BLaER1 (cell line): ENCODE data around the gene ERBB3.
"Not testable (repeated sequence)": the region's sequence is repeated elsewhere in the genome, so short reads cannot be mapped to it uniquely, and the experiment has no call there.

Experiments
- H3K27ac ChIP-seq: shearing (Covaris generic); formaldehyde crosslinking; 2 replicates; pipeline ENCODE4 v1.8.1; 2022
- H3K27me3 ChIP-seq: shearing (Covaris generic); formaldehyde crosslinking; 2 replicates; pipeline ENCODE4 v1.8.1; 2022
- H3K36me3 ChIP-seq: shearing (Covaris generic); formaldehyde crosslinking; 2 replicates; pipeline ENCODE4 v1.8.1; 2022
- H3K4me1 ChIP-seq: shearing (Covaris generic); formaldehyde crosslinking; 2 replicates; pipeline ENCODE4 v1.8.1; 2022
- H3K4me2 ChIP-seq: shearing (Covaris generic); formaldehyde crosslinking; 2 replicates; pipeline ENCODE4 v1.8.1; 2022
- H3K4me3 ChIP-seq: shearing (Covaris generic); formaldehyde crosslinking; 2 replicates; pipeline ENCODE4 v1.8.1; 2022
- H3K9ac ChIP-seq: shearing (Covaris generic); formaldehyde crosslinking; 2 replicates; pipeline ENCODE4 v1.8.1; 2022
- H3K9me3 ChIP-seq: shearing (Covaris generic); formaldehyde crosslinking; 2 replicates; pipeline ENCODE4 v1.8.1; 2022
- H4K20me1 ChIP-seq: shearing (Covaris generic); formaldehyde crosslinking; 2 replicates; pipeline ENCODE4 v1.8.1; 2022
- Cebpa-rat ChIP-seq: shearing (Covaris generic); IDR thresholded peaks from 2 replicates; pipeline ENCODE4 v1.8.1; 2022

Gene ERBB3

DNA sequence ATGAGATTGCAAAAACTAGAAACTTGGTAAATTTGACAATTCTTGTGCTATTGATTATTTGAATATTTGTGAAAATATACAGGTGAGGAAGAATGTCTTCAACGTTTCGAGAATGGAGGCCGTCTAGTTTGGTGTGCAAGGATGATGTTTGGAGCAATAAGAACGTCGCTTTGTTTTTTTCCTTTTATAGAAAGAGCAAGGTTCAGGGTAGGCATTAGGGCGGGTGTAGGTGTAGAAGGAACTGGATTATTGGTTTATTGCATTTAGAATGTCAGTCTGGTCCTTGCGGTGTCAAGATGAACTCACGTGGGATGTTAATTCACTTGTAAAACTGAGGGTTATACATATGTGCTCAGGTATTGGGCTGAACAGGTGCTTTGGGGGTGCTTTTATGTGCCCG, 37.1 kb upstream of the ERBB3 start:
- Histone ChIP-seq H3K27me3 (no peaks in the 10 kb centered on the region), H3K9ac (peak overlapping the region; percentile 98)
- no peak for TF ChIP-seq Cebpa-rat

DNA sequence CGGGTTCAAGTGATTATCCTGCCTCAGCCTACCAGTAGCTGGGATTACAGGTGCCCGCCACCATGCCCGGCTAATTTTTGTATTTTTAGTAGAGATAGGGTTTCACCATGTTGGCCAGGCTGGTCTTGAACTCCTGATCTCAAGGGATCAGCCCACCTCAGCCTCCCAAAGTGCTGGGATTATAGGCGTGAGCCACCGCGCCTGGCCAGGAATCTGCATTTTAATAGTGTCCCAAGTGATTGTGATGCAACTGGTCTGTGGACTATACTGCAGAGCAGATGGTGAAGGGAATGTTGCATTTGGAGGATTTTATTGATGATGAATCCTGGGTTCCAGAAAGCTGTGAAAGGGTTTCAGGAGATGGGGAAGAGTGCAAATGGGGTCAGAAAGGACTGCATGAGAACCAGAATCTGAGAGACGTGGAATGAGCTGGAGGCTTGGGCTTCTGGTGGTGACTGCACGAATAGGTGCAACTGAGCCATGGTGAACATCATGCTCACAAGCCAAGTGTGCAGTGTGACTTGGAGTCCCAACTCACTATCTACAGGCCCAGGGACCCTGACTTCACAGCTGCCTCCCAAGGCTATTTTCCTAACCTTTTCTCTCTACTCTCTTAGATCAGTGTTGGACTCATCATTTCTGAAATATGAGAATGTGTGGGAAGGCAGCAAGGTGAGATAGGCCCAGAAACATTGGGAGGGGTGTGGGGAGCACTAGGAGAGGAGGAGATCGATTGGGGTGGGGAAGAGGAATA, 33.8 kb upstream of the ERBB3 start:
- Histone ChIP-seq H3K27ac (no peak overlapping the region; the same call in 1 of the 2 replicates), H3K4me3 (no peak overlapping the region), H3K4me1 (peaks cover 23% of the 10 kb centered on the region), H4K20me1 (peaks cover 32% of the 10 kb centered on the region), H3K9ac (no peak overlapping the region), H3K9me3 (no peaks in the 10 kb centered on the region), H3K36me3 (peaks cover 43% of the 10 kb centered on the region), H3K27me3 (no peaks in the 10 kb centered on the region), H3K4me2 (no peak overlapping the region)
- no peak for TF ChIP-seq Cebpa-rat

More for the DNA sequence above, 37.1 kb upstream of the ERBB3 start:
- Histone ChIP-seq H3K4me2 (peak overlapping the region; percentile 89), H3K27ac (peak overlapping the region; percentile 100), H4K20me1 (peaks cover 32% of the 10 kb centered on the region), H3K4me3 (peak overlapping the region; percentile 82), H3K36me3 (peaks cover 49% of the 10 kb centered on the region), H3K9me3 (no peaks in the 10 kb centered on the region), H3K4me1 (peaks cover 31% of the 10 kb centered on the region)

DNA sequence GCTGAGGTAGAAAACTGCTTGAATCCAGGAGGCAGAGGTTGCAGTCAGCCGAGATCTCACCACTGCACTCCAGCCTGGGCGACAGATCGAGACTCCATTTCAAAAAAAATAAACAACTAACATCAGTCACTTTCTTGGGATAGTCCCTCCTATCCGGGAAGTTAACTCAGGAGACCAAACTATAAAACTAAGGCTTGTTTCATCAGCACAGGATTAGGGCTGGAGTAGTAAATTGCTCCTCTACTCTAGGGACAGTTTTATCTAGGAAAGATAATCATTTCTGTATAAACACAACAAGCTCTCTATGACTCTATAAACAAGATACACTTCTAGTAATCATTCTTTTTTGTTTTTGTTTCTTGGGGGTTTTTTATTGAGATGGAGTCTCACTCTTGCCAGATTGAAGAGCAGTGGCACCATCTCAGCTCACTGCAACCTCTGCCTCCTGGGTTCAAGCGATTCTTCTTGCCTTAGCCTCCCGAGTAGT, 26.5 kb upstream of the ERBB3 start:
- H3K27ac ChIP-seq, result no peak overlapping the region
- no peak overlapping the region for H3K4me2 ChIP-seq
- no peak overlapping the region for H3K9ac ChIP-seq
- no peak for TF ChIP-seq Cebpa-rat
- no peaks in the 10 kb centered on the region for H3K9me3 ChIP-seq
- H4K20me1 ChIP-seq, result no peaks in the 10 kb centered on the region
- H3K27me3 ChIP-seq, result no peaks in the 10 kb centered on the region
- no peak overlapping the region for H3K4me3 ChIP-seq
- no peaks in the 10 kb centered on the region for H3K4me1 ChIP-seq
- H3K36me3 ChIP-seq, result no peaks in the 10 kb centered on the region

DNA sequence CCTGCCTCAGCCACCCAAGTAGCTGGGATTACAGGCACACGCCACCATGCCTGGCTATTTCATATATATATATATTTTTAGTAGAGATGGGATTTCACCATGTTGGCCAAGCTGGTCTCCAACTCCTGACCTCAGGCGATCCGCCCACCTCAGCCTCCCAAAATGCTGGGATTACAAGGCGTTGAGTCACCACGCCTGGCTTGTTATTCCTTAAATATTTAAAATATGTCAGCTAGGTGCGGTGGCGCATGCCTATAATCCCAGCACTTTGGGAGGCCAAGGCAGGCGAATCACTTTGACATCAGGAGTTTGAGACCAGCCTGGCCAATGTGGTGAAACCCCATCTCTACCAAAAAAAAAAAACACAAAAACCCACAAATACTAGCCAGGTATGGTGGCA, 20.0 kb upstream of the ERBB3 start:
- not testable (repeated sequence) for H3K9me3 ChIP-seq, H3K4me1 ChIP-seq, H3K9ac ChIP-seq, H3K27ac ChIP-seq, H3K36me3 ChIP-seq, H3K27me3 ChIP-seq, H3K4me2 ChIP-seq, H4K20me1 ChIP-seq, H3K4me3 ChIP-seq

DNA sequence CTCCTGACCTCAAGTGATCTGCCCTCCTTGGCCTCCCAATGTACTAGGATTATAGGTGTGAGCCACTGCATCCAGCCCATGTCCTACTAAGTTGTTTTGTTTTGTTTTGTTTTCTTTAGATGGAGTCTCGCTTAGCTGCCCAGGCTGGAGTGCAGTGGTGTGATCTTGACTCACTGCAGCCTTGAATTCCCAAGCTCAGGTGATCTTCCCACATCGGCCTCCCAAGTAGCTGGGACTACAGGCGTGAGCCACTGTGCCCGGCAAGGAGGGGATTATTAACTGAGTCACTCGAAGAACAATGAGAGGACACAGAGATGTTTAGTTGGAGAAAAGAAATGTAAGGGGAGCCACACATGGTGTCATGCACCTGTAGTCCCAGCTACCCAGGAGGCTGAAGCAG, 18.0 kb upstream of the ERBB3 start:
- Histone ChIP-seq H3K4me3 (no peak overlapping the region), H3K9ac (no peak overlapping the region), H3K9me3 (no peaks in the 10 kb centered on the region), H3K36me3 (no peaks in the 10 kb centered on the region), H3K27ac (no peak overlapping the region), H3K4me1 (no peaks in the 10 kb centered on the region), H4K20me1 (no peaks in the 10 kb centered on the region), H3K27me3 (no peaks in the 10 kb centered on the region), H3K4me2 (no peak overlapping the region)
- no peak for TF ChIP-seq Cebpa-rat

DNA sequence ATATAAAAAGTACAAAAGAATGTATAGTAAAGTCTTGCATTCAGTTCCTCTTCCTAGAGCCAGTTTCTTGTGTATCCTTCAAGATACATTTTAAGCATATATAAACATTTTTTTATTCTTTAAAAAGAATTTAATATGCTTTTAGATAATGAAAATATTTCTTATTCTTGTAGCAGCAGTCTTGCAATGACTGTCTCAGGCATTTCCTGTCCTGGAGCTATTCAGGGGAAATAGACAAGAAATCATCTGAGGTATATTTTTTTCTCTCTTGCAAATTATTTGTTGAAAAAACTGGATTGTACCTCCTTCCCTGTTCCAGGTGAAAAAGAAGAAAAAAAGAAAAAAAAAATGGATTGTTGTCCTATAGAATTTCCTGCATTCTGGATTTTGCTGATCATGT, 17.0 kb upstream of the ERBB3 start:
- no peaks in the 10 kb centered on the region for H3K36me3 ChIP-seq
- no peak overlapping the region for H3K27ac ChIP-seq
- H3K4me3 ChIP-seq, result no peak overlapping the region
- H3K4me2 ChIP-seq, result no peak overlapping the region
- H3K9ac ChIP-seq, result no peak overlapping the region
- TF ChIP-seq Cebpa-rat, result no peak
- H3K9me3 ChIP-seq, result no peaks in the 10 kb centered on the region
- no peaks in the 10 kb centered on the region for H3K4me1 ChIP-seq
- no peaks in the 10 kb centered on the region for H3K27me3 ChIP-seq
- no peaks in the 10 kb centered on the region for H4K20me1 ChIP-seq

DNA sequence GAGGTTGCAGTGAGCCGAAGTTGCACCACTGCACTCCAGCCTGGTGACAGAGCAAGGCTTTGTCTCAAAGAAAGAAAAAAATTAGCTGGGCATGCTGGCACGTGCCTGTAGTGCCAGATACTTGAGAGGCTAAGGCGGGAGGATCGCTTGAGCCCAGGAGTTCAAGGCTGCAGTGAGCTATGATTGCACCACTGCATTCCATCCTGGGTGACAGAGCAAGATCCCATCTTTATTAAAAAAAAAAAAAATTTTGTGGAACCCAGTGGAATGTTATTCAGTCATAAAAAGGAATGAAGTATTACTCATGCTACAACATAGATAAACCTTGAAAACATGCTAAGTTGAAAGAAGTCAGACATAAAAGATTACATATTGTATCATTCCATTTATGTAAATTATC, 8.3 kb upstream of the ERBB3 start:
- Histone ChIP-seq H3K9me3 (no peaks in the 10 kb centered on the region), H3K4me3 (no peak overlapping the region)
- no peak for TF ChIP-seq Cebpa-rat

DNA sequence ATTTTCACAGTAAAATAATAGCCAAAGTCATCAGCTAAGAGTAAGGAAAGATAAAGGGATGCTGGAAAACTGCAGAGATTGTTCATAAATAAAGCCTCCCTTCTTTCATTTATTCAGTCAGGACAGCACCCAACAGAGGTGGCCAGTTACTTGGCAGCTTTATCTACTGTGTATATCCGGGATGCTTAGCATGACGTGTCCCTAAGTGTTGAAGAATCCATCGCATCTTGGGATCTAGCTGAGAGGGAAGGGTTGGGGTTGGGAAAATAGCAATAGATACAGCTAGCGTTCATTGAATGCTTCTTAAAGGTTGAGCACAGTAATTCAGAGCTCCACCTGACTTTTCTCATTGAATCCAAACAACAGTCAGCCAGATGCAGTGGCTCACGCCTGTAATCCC, 5.6 kb upstream of the ERBB3 start:
- Histone ChIP-seq H3K9me3 (no peaks in the 10 kb centered on the region), H3K36me3 (no peaks in the 10 kb centered on the region), H3K27me3 (peaks cover 15% of the 10 kb centered on the region), H4K20me1 (no peaks in the 10 kb centered on the region), H3K27ac (no peak overlapping the region), H3K4me1 (peaks cover 6% of the 10 kb centered on the region), H3K4me3 (no peak overlapping the region), H3K4me2 (no peak overlapping the region), H3K9ac (no peak overlapping the region)
- TF ChIP-seq Cebpa-rat, result no peak

More for the DNA sequence above, 8.3 kb upstream of the ERBB3 start:
- Histone ChIP-seq H3K27ac (no peak overlapping the region), H3K27me3 (no peaks in the 10 kb centered on the region), H4K20me1 (no peaks in the 10 kb centered on the region), H3K9ac (no peak overlapping the region), H3K36me3 (no peaks in the 10 kb centered on the region), H3K4me2 (no peak overlapping the region), H3K4me1 (no peaks in the 10 kb centered on the region)

DNA sequence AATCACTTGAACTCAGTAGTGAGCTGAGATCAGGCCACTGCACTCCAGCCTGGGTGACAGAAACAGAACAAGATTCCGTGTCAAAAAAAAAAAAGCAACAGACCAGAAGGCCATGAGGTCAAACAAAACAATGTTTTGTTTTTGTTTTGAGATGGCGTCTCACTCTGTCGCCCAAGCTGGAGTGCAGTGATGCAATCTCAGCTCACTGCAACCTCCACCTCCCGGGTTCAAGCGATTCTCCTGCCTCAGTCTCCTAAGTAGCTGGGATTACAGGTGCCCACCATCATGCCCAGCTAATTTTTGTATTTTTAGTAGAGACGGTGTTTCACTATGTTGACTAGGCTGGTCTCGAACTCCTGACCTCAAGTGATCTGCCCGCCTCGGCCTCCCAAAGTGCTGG, 2.0 kb upstream of the ERBB3 start:
- not testable (repeated sequence) for H3K27ac ChIP-seq, H4K20me1 ChIP-seq, H3K9me3 ChIP-seq, H3K4me2 ChIP-seq, H3K9ac ChIP-seq, H3K4me3 ChIP-seq, H3K36me3 ChIP-seq
- H3K27me3 ChIP-seq, result peaks cover 42% of the 10 kb centered on the region
- H3K4me1 ChIP-seq, result peaks cover 28% of the 10 kb centered on the region

DNA sequence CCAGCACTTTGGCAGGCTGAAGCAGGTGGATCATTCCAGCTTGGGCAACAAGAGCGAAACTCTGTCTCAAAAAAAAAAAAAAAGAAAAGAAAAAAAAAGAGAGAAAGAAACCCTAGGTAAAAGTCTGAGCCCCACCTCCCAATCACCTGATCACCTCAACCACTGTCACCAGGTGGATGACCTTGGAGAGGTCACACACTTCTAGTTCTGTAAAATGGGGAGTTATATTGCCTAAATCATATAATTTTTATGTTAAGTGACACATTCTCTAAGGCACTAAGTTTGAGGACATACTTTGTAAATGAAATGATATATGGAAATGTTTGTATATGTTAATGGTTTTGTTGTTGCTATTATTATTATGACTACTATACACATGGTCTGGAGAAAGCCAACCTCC, 1.5 kb upstream of the ERBB3 start:
- H3K27me3 ChIP-seq, result peaks cover 42% of the 10 kb centered on the region
- no peaks in the 10 kb centered on the region for H3K9me3 ChIP-seq
- H3K36me3 ChIP-seq, result no peaks in the 10 kb centered on the region
- no peak overlapping the region for H3K27ac ChIP-seq
- no peak overlapping the region for H3K9ac ChIP-seq
- H3K4me1 ChIP-seq, result peaks cover 28% of the 10 kb centered on the region
- no peak overlapping the region for H3K4me3 ChIP-seq
- H4K20me1 ChIP-seq, result no peaks in the 10 kb centered on the region
- no peak for TF ChIP-seq Cebpa-rat
- no peak overlapping the region; the same call in 1 of the 2 replicates for H3K4me2 ChIP-seq
